HCT116 (cell line): ENCODE measurements around the gene UCN2. TPM values are rescaled to one million over a fixed set of nuclear protein-coding genes. Genes with fewer than 3 reads are reported as not detected.

Experiments used
- ATAC-seq: fragments of 200-7000 bp; cut with Tn5 transposase; 2 replicates; pipeline ENCODE4 v1.9.1; 2020; ENCODE audit warnings: mild to moderate bottlenecking, moderate library complexity
- BruUV-seq: library from RNA; stranded (reverse); fragments of 400-500 nt; replicated peaks from 2 replicates; lab custom pipeline; 2021; lab: Mats Ljungman, UMichigan
- CTCF ChIA-PET: fragments of 300-600 bp; sonication (Branson Sonifier 250); formaldehyde crosslinking; loops from one replicate; lab custom pipeline; 2021; ENCODE audit warnings: antibody characterized with exemption; lab: Charles Lee
- POLR2A ChIA-PET: fragments of 300-600, 350-600 bp; sonication (Branson Sonifier 250); formaldehyde crosslinking; loops from one replicate; lab custom pipeline; 2021; ENCODE audit warnings: antibody characterized with exemption; lab: Charles Lee
- RAD21 ChIA-PET, 2 experiments: fragments of 300-600 bp; sonication (Branson Sonifier 250); formaldehyde crosslinking; loops; one replicate each; lab custom pipeline; 2023; ENCODE audit warnings: low total read pairs in 2 of 2; ENCODE audit not compliant: uncharacterized antibody in 2 of 2, unreplicated experiment in 2 of 2, low non-redundant PET in 1 of 2; lab: Charles Lee
- DNase-seq: peaks from one replicate; pipeline ENCODE4 v3.0.0-alpha.2; 2010; ENCODE audit warnings: low read depth, low spot score
- H2AFZ ChIP-seq: fragments of 200-600 bp; shearing (Covaris generic), sonication (generic); 2 replicates; pipeline ENCODE4 v1.6.1; 2017; ENCODE audit warnings: low read depth, mixed run types, mixed read lengths, antibody characterized with exemption, low read length; ENCODE audit not compliant: poor library complexity, severe bottlenecking
- H3K27ac ChIP-seq: 2 replicates; pipeline ENCODE4 v1.5.1; 2012; ENCODE audit warnings: low read depth, low read length
- H3K27me3 ChIP-seq: fragments of 200-600 bp; sonication (generic); 2 replicates; pipeline ENCODE4 v1.6.1; 2016; ENCODE audit warnings: mixed run types, low read length, mixed read lengths; ENCODE audit not compliant: insufficient read depth
- H3K36me3 ChIP-seq, 2 experiments: fragments of 200-500 bp in 1 of 2; fragments of 200-600 bp in 1 of 2; sonication (Bioruptor generic) in 1 of 2; sonication (generic) in 1 of 2; 2 replicates each; pipeline versions ENCODE4 v1.5.1 to v1.6.1; 2014 to 2016; ENCODE audit warnings: low read length in 2 of 2, inconsistent platforms in 1 of 2, mixed read lengths in 1 of 2, mixed run types in 1 of 2; ENCODE audit not compliant: insufficient read depth in 2 of 2, control insufficient read depth in 1 of 2
- H3K4me1 ChIP-seq, 2 experiments: fragments of 200-600 bp in 1 of 2; sonication (generic) in 1 of 2; 2 replicates each; pipeline versions ENCODE4 v1.5.1 to v1.6.1; 2012 to 2017; ENCODE audit warnings: low read length in 2 of 2, inconsistent platforms in 1 of 2, mild to moderate bottlenecking in 1 of 2, mixed read lengths in 1 of 2, mixed run types in 1 of 2, moderate library complexity in 1 of 2; ENCODE audit not compliant: insufficient read depth in 2 of 2, control insufficient read depth in 1 of 2
- H3K4me2 ChIP-seq: fragments of 200-600 bp; sonication (generic); 2 replicates; pipeline ENCODE4 v1.6.1; 2017; ENCODE audit warnings: mixed run types, low read length, mixed read lengths
- H3K4me3 ChIP-seq, 2 experiments: fragments of 200-600 bp in 1 of 2; sonication (generic) in 1 of 2; replicated peaks in 1 of 2; 2 replicates each; pipeline ENCODE4 v1.5.1; 2011 to 2016; ENCODE audit warnings: low read length in 2 of 2, control low read depth in 1 of 2, low read depth in 1 of 2, mild to moderate bottlenecking in 1 of 2, mixed read lengths in 1 of 2, mixed run types in 1 of 2
- H3K79me2 ChIP-seq: fragments of 200-600 bp; sonication (generic); 2 replicates; pipeline ENCODE4 v1.6.1; 2017; ENCODE audit warnings: mild to moderate bottlenecking, mixed run types, low read length, moderate library complexity, mixed read lengths; ENCODE audit not compliant: insufficient read depth
- H3K9ac ChIP-seq: fragments of 200-600 bp; sonication (generic); 2 replicates; pipeline ENCODE4 v1.6.1; 2016; ENCODE audit warnings: low read length, mixed read lengths
- H3K9me2 ChIP-seq: fragments of 200-600 bp; sonication (generic), shearing (Covaris generic); 2 replicates; pipeline ENCODE4 v1.6.1; 2017; ENCODE audit warnings: mixed run types, mild to moderate bottlenecking, moderate library complexity; ENCODE audit not compliant: insufficient read depth
- H3K9me3 ChIP-seq, 2 experiments: fragments of 200-500 bp in 1 of 2; fragments of 200-600 bp in 1 of 2; sonication (Bioruptor generic) in 1 of 2; sonication (generic) in 1 of 2; 2 replicates each; pipeline ENCODE4 v1.6.1; 2014 to 2017; ENCODE audit warnings: low read length in 2 of 2, mixed read lengths in 2 of 2, inconsistent platforms in 1 of 2, low read depth in 1 of 2, mild to moderate bottlenecking in 1 of 2, mixed run types in 1 of 2, moderate library complexity in 1 of 2; ENCODE audit not compliant: control insufficient read depth in 1 of 2, insufficient read depth in 1 of 2
- H4K20me1 ChIP-seq: fragments of 200-600 bp; sonication (generic), shearing (Covaris generic); 2 replicates; pipeline ENCODE4 v1.6.1; 2017; ENCODE audit warnings: mixed run types, mild to moderate bottlenecking, moderate library complexity; ENCODE audit not compliant: insufficient read depth
- ATF3 ChIP-seq: IDR thresholded peaks from 2 replicates; pipeline ENCODE4 v1.6.1; 2012
- CEBPB ChIP-seq: IDR thresholded peaks from 2 replicates; pipeline ENCODE4 v1.6.1; 2012; ENCODE audit warnings: low read depth
- EGR1 ChIP-seq: IDR thresholded peaks from 2 replicates; pipeline ENCODE4 v1.6.1; 2012; ENCODE audit warnings: low read depth
- ELF1 ChIP-seq: IDR thresholded peaks from 2 replicates; pipeline ENCODE4 v1.6.1; 2012; ENCODE audit warnings: low read depth, borderline replicate concordance
- EZH2 ChIP-seq: fragments of 200-600 bp; sonication (generic); IDR thresholded peaks from 2 replicates; pipeline ENCODE4 v1.6.1; 2017; ENCODE audit warnings: antibody characterized with exemption, mixed run types
- EZH2phosphoT487 ChIP-seq: fragments of 200-600 bp; IDR thresholded peaks from 2 replicates; pipeline ENCODE4 v1.6.1; 2018; ENCODE audit warnings: antibody characterized with exemption, borderline replicate concordance
- FOSL1 ChIP-seq: IDR thresholded peaks from 2 replicates; pipeline ENCODE4 v1.6.1; 2012; ENCODE audit warnings: low read depth
- JUND ChIP-seq: IDR thresholded peaks from 2 replicates; pipeline ENCODE4 v1.6.1; 2012
- MAX ChIP-seq: IDR thresholded peaks from 2 replicates; pipeline ENCODE4 v1.6.1; 2012
- POLR2A ChIP-seq: IDR thresholded peaks from 2 replicates; pipeline ENCODE4 v1.7.0; 2011; ENCODE audit warnings: borderline replicate concordance; ENCODE audit not compliant: insufficient read depth, insufficient read length; ENCODE audit errors: extremely low read depth
- POLR2AphosphoS5 ChIP-seq: IDR thresholded peaks from 2 replicates; pipeline ENCODE4 v1.6.1; 2011; ENCODE audit warnings: mild to moderate bottlenecking, low read depth, low read length, moderate library complexity
- REST ChIP-seq: IDR thresholded peaks from 2 replicates; pipeline ENCODE4 v1.6.1; 2012; ENCODE audit warnings: low read depth
- SRF ChIP-seq: IDR thresholded peaks from 2 replicates; pipeline ENCODE4 v1.6.1; 2012; ENCODE audit warnings: low read depth
- YY1 ChIP-seq: IDR thresholded peaks from 2 replicates; pipeline ENCODE4 v1.6.1; 2011; ENCODE audit warnings: low read length, low read depth, moderate library complexity, mild to moderate bottlenecking; ENCODE audit not compliant: insufficient replicate concordance; ENCODE audit errors: extremely low read depth
- ZFX ChIP-seq: fragments of 450-650 bp; IDR thresholded peaks from 2 replicates; pipeline ENCODE4 v1.6.1; 2017
- ZNF274 ChIP-seq: fragments of 200-500 bp; sonication (Bioruptor generic); IDR thresholded peaks from 2 replicates; pipeline ENCODE4 v1.6.1; 2014; ENCODE audit warnings: mild to moderate bottlenecking, low read depth, low read length, inconsistent platforms
- intact Hi-C: fragments of 100-400 bp; cut with micrococcal nuclease; formaldehyde crosslinking; loops from 2 replicates; pipeline ENCODE4 v1.10.0; 2022
- total RNA-seq: library from RNA; stranded (reverse); gene quantifications from one replicate; pipeline ENCODE4 v1.2.1, GENCODE V29; 2021; ENCODE audit not compliant: unreplicated experiment

UCN2 gene
- total RNA-seq, 1 experiment from 2014 or later: 1.5 TPM

GRCh38 chr3:48560648-48561018 is 2.9 kb downstream of the UCN2 start:
- no peaks in the 10 kb centered on the region for H4K20me1 ChIP-seq
- H3K9ac ChIP-seq: no peak overlapping the region
- no peaks in the 10 kb centered on the region for H3K27me3 ChIP-seq
- no peak overlapping the region for H2AFZ ChIP-seq
- ChIA-PET POLR2A (interaction anchor here (1.5 kb wide), 1 partner anchor 87 kb away, joined by 4 read pairs; no protein-coding TSS in a partner anchor), CTCF (interaction anchor here (1.8 kb wide), 1 partner anchor 125 kb away, joined by 4 read pairs; no protein-coding TSS in a partner anchor), RAD21 (interaction anchor here in 1 of 2 experiments (0.7 kb wide), 1 partner anchor 19 kb away, joined by 4 read pairs; no protein-coding TSS in a partner anchor)
- ATAC-seq (no peak), DNase-seq (no peak)
- H3K4me1 ChIP-seq: peaks cover 51 to 88% of the 10 kb centered on the region in 2 experiments
- no TSS peak for BruUV-seq
- no peaks in the 10 kb centered on the region for H3K9me3 ChIP-seq
- no peak for TF ChIP-seq FOSL1
- TF ChIP-seq POLR2AphosphoS5: no peak
- no peak for TF ChIP-seq YY1
- no peak for TF ChIP-seq ELF1
- peak overlapping the region; percentile 48; the same call in 1 of the 2 replicates for H3K27ac ChIP-seq
- peak overlapping the region; percentile 57 for H3K4me2 ChIP-seq
- peaks cover 7% of the 10 kb centered on the region; the same call in 1 of the 2 replicates for H3K79me2 ChIP-seq
- 0 out of 4 replicates have a peak overlapping the region, but pooled peaks of 1 of the 2 experiments have one; percentile 2 for H3K4me3 ChIP-seq
- no peaks in the 10 kb centered on the region for H3K36me3 ChIP-seq
- intact Hi-C loops: no loop called here
- H3K9me2 ChIP-seq: no peaks in the 10 kb centered on the region

- BruUV-seq: no TSS peak
- intact Hi-C loops: loop anchor here (5.0 to 10.0 kb wide), 2 partner anchors 49 to 106 kb away; partner anchors contain the start of genes CELSR3 and UQCRC1
- TF ChIP-seq CEBPB (no peak), ATF3 (no peak), EZH2 (no peak), EZH2phosphoT487 (no peak), POLR2A (no peak), ZFX (no peak), POLR2AphosphoS5 (no peak), ELF1 (no peak), REST (no peak), SRF (no peak), MAX (no peak), JUND (no peak), ZNF274 (no peak), EGR1 (no peak)
Measured at GRCh38 chr3:48558493-48559134, 5.0 kb downstream of the UCN2 start.

More at GRCh38 chr3:48558493-48559134, 5.0 kb downstream of the UCN2 start:
- Histone ChIP-seq H3K36me3 (0 out of 4 replicates have a peak, but pooled peaks cover 0 to 2% of the 10 kb centered on the region in 2 experiments), H3K27ac (peak overlapping the region; percentile 19; the same call in 1 of the 2 replicates), H3K4me1 (peaks cover 36 to 84% of the 10 kb centered on the region in 2 experiments), H3K9me2 (no peaks in the 10 kb centered on the region), H3K9ac (0 out of 2 replicates have a peak overlapping the region, but pooled peaks have one; percentile 84), H3K27me3 (no peaks in the 10 kb centered on the region), H3K79me2 (peaks cover 19% of the 10 kb centered on the region; the same call in 1 of the 2 replicates), H3K9me3 (no peaks in the 10 kb centered on the region), H3K4me3 (no peak overlapping the region), H4K20me1 (no peaks in the 10 kb centered on the region), H3K4me2 (peak overlapping the region; percentile 98), H2AFZ (no peak overlapping the region)
- ChIA-PET POLR2A (interaction anchor here (1.3 kb wide), 1 partner anchor 51 kb away, joined by 3 read pairs; no protein-coding TSS in a partner anchor), CTCF (interaction anchor here (0.8 to 3.5 kb wide), 8 partner anchors 8 to 157 kb away, joined by 3 to 29 read pairs (median 4); partner anchors contain the start of genes CELSR3 and SLC26A6), RAD21 (interaction anchor here in 1 of 2 experiments (1.0 kb wide), 1 partner anchor 158 kb away, joined by 3 read pairs; no protein-coding TSS in a partner anchor)
- DNase-seq: no peak
- no peak for ATAC-seq
